KMS-11 (cell line): Measurements from ENCODE around the gene LRIG3.

ENCODE experiments used
- H2AFZ ChIP-seq: fragments of 200-600 bp; sonication (generic); 2 replicates; pipeline ENCODE4 v1.6.1; 2016; ENCODE audit warnings: antibody characterized with exemption, mixed run types, low read depth
- H3K27ac ChIP-seq: fragments of 200-600 bp; sonication (generic); 2 replicates; pipeline ENCODE4 v1.6.1; 2016; ENCODE audit warnings: mild to moderate bottlenecking, mixed run types
- H3K27me3 ChIP-seq: fragments of 200-600 bp; sonication (generic); 2 replicates; pipeline ENCODE4 v1.6.1; 2017; ENCODE audit warnings: mild to moderate bottlenecking, low read depth, mixed run types, moderate library complexity; ENCODE audit not compliant: insufficient read depth
- H3K36me3 ChIP-seq: fragments of 200-600 bp; sonication (generic); 2 replicates; pipeline ENCODE4 v1.6.1; 2017; ENCODE audit warnings: mild to moderate bottlenecking, mixed run types; ENCODE audit not compliant: insufficient read depth
- H3K4me1 ChIP-seq: fragments of 200-600 bp; sonication (generic); 2 replicates; pipeline ENCODE4 v1.6.1; 2016; ENCODE audit warnings: mild to moderate bottlenecking, low read depth, mixed run types; ENCODE audit not compliant: poor library complexity, severe bottlenecking
- H3K4me2 ChIP-seq: fragments of 200-600 bp; sonication (generic); 2 replicates; pipeline ENCODE4 v1.7.0; 2016; ENCODE audit warnings: mild to moderate bottlenecking, mixed run types
- H3K4me3 ChIP-seq: fragments of 200-600 bp; sonication (generic); IDR thresholded peaks from 2 replicates; pipeline ENCODE4 v1.6.1; 2017; ENCODE audit warnings: low read depth, low read length, mixed read lengths; ENCODE audit not compliant: insufficient read depth
- H3K79me2 ChIP-seq: fragments of 200-600 bp; sonication (generic); 2 replicates; pipeline ENCODE4 v1.6.1; 2016; ENCODE audit warnings: low read depth, mixed run types; ENCODE audit not compliant: insufficient read depth
- H3K9ac ChIP-seq: fragments of 200-600 bp; sonication (generic); 2 replicates; pipeline ENCODE4 v1.6.1; 2016; ENCODE audit warnings: mild to moderate bottlenecking, mixed run types
- H4K20me1 ChIP-seq: fragments of 200-600 bp; sonication (generic); 2 replicates; pipeline ENCODE4 v1.6.1; 2016; ENCODE audit warnings: mild to moderate bottlenecking, mixed run types; ENCODE audit not compliant: insufficient read depth
- CTCF ChIP-seq: fragments of 200-600 bp; sonication (generic); conservative IDR thresholded peaks from 2 replicates; pipeline ENCODE4 v1.6.1; 2017; ENCODE audit warnings: low read depth, mild to moderate bottlenecking, antibody characterized with exemption, low read length, moderate library complexity, mixed read lengths

The LRIG3 gene

GRCh38 chr12:58847901-58848600 lies 72.3 kb downstream of the LRIG3 start:
- Histone ChIP-seq H3K4me2 (no peak overlapping the region), H2AFZ (no peak overlapping the region), H3K27ac (no peak overlapping the region), H3K27me3 (no peaks in the 10 kb centered on the region), H3K36me3 (no peaks in the 10 kb centered on the region), H4K20me1 (no peaks in the 10 kb centered on the region), H3K4me1 (no peaks in the 10 kb centered on the region), H3K9ac (no peak overlapping the region), H3K79me2 (no peaks in the 10 kb centered on the region), H3K4me3 (no peak overlapping the region)
- TF ChIP-seq CTCF: no peak

- Histone ChIP-seq H3K4me2 (no peak overlapping the region), H2AFZ (no peak overlapping the region), H3K27me3 (no peaks in the 10 kb centered on the region), H3K36me3 (no peaks in the 10 kb centered on the region), H3K4me3 (no peak overlapping the region), H3K4me1 (peaks cover 2% of the 10 kb centered on the region), H3K9ac (no peak overlapping the region), H3K27ac (no peak overlapping the region), H3K79me2 (no peaks in the 10 kb centered on the region), H4K20me1 (no peaks in the 10 kb centered on the region)
- TF ChIP-seq CTCF: no peak
These were observed 76.1 kb downstream of the LRIG3 start for GRCh38 chr12:58844161-58844560.

GRCh38 chr12:58841058-58841798 lies 79.1 kb downstream of the LRIG3 start:
- no peak overlapping the region for H2AFZ ChIP-seq
- no peak overlapping the region for H3K4me2 ChIP-seq
- H3K36me3 ChIP-seq: no peaks in the 10 kb centered on the region
- no peak overlapping the region for H3K9ac ChIP-seq
- no peaks in the 10 kb centered on the region for H3K79me2 ChIP-seq
- no peaks in the 10 kb centered on the region for H4K20me1 ChIP-seq
- H3K27me3 ChIP-seq: no peaks in the 10 kb centered on the region
- no peak overlapping the region for H3K4me3 ChIP-seq
- TF ChIP-seq CTCF: no peak
- H3K27ac ChIP-seq: no peak overlapping the region
- peaks cover 21% of the 10 kb centered on the region for H3K4me1 ChIP-seq

- Histone ChIP-seq H3K9ac (no peak overlapping the region), H2AFZ (no peak overlapping the region)
These were observed 86.5 kb downstream of the LRIG3 start for GRCh38 chr12:58833853-58834252.

More at GRCh38 chr12:58833853-58834252, 86.5 kb downstream of the LRIG3 start:
- Histone ChIP-seq H3K4me2 (no peak overlapping the region), H3K36me3 (no peaks in the 10 kb centered on the region), H3K4me3 (no peak overlapping the region), H4K20me1 (no peaks in the 10 kb centered on the region), H3K27me3 (no peaks in the 10 kb centered on the region), H3K79me2 (no peaks in the 10 kb centered on the region), H3K27ac (no peak overlapping the region), H3K4me1 (peaks cover 16% of the 10 kb centered on the region)
- TF ChIP-seq CTCF: no peak
